Hepatocyte (in vitro differentiated cells): ENCODE results near the gene ATG101. TPM values are rescaled to one million over a fixed set of nuclear protein-coding genes. Genes with fewer than 3 reads are reported as not detected.

Experiments used
- DNase-seq: peaks from one replicate; pipeline ENCODE4 v3.0.0-alpha.2; 2016; ENCODE audit warnings: low spot score
- H2AFZ ChIP-seq: fragments of 200-600 bp; sonication (generic); 2 replicates; pipeline ENCODE4 v1.6.0; 2016; ENCODE audit warnings: antibody characterized with exemption, mild to moderate bottlenecking
- H3K27ac ChIP-seq: fragments of 200-600 bp; sonication (generic); 2 replicates; pipeline ENCODE4 v1.5.1; 2016; ENCODE audit warnings: mild to moderate bottlenecking
- H3K27me3 ChIP-seq: fragments of 200-600 bp; sonication (generic); 2 replicates; pipeline ENCODE4 v1.6.1; 2016
- H3K36me3 ChIP-seq: fragments of 200-600 bp; sonication (generic); replicated peaks from 2 replicates; pipeline ENCODE4 v1.5.1; 2016; ENCODE audit warnings: low read depth; ENCODE audit not compliant: insufficient read depth
- H3K4me1 ChIP-seq: fragments of 200-600 bp; sonication (generic); 2 replicates; pipeline ENCODE4 v1.5.1; 2016; ENCODE audit warnings: mild to moderate bottlenecking, moderate library complexity; ENCODE audit not compliant: insufficient read depth
- H3K4me2 ChIP-seq: fragments of 200-600 bp; sonication (generic); 2 replicates; pipeline ENCODE4 v1.6.0; 2016
- H3K4me3 ChIP-seq: fragments of 200-600 bp; sonication (generic); 2 replicates; pipeline ENCODE4 v1.5.1; 2016; ENCODE audit warnings: mild to moderate bottlenecking
- H3K79me2 ChIP-seq: fragments of 200-600 bp; sonication (generic); 2 replicates; pipeline ENCODE4 v1.6.0; 2017; ENCODE audit warnings: mild to moderate bottlenecking
- H3K9me2 ChIP-seq: fragments of 200-600 bp; sonication (generic); replicated peaks from 2 replicates; pipeline ENCODE4 v1.6.0; 2017; ENCODE audit warnings: mild to moderate bottlenecking; ENCODE audit not compliant: insufficient read depth
- H3K9me3 ChIP-seq: fragments of 200-600 bp; sonication (generic); 2 replicates; pipeline ENCODE4 v1.5.1; 2016; ENCODE audit warnings: low read depth, mild to moderate bottlenecking
- H4K20me1 ChIP-seq: fragments of 200-600 bp; sonication (generic); 2 replicates; pipeline ENCODE4 v1.6.0; 2016; ENCODE audit warnings: mild to moderate bottlenecking; ENCODE audit not compliant: insufficient read depth, poor library complexity, severe bottlenecking
- EZH2 ChIP-seq: fragments of 200-600 bp; sonication (generic); IDR thresholded peaks from 2 replicates; pipeline ENCODE4 v1.6.1; 2016; ENCODE audit warnings: antibody characterized with exemption, mild to moderate bottlenecking, borderline replicate concordance
- EZH2phosphoT487 ChIP-seq: fragments of 200-600 bp; sonication (generic); IDR thresholded peaks from one replicate; pipeline ENCODE4 v1.6.1; 2018; ENCODE audit warnings: antibody characterized with exemption, mild to moderate bottlenecking, low read depth, moderate library complexity; ENCODE audit not compliant: unreplicated experiment, severe bottlenecking
- WGBS: methylation state at CpG from one replicate; pipeline ENCODE4 v1.1.6; 2016; ENCODE audit warnings: low lambda C conversion rate; ENCODE audit errors: missing lambda C conversion rate; 5-methylcytosine and 5-hydroxymethylcytosine counted together
- polyA plus RNA-seq: library from polyadenylated mRNA; unstranded; fragments of >200 nt; fragmentation: Nextera tagmentation; extraction: Ambion mirVana; gene quantifications from 2 replicates; pipeline ENCODE4 v1.2.1, GENCODE V29; 2016
- total RNA-seq: library from RNA; depleted of rRNA; stranded (reverse); fragments of >200 nt; gene quantifications from 2 replicates; pipeline ENCODE4 v1.2.3, GENCODE V29; 2014
- TF ChIP-seq, protein P1 (sequence below): fragments of 200-600 bp; sonication (generic); IDR thresholded peaks from 2 replicates; pipeline ENCODE4 v1.5.1; 2016; ENCODE audit warnings: antibody characterized with exemption, mild to moderate bottlenecking; ENCODE audit not compliant: poor library complexity

Gene ATG101
- total and polyA plus RNA-seq, 2 experiments from 2014 or later = 57.7 to 61.6 TPM

DNA sequence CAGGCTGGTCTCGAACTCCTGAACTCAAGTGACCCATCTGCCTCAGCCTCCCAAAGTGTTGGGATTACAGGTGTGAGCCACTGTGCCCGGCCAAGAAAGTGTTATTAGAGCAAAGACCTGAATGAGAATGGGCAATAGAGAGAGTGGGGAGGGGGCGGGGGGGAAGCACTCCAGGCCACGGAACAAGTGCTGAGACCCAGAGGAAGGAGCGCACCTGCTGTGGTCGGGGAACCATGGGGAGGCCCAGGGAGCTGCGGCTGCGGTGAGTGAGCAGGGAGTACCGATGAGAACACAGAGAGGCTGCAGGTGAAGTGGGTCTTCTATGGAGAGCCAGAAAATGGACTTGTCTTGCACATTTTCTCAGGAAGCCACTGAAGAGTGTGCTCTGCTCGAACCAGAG lies 20.5 kb downstream of the ATG101 start:
- Histone ChIP-seq H3K79me2 (no peaks in the 10 kb centered on the region), H3K27ac (no peak overlapping the region), H3K4me2 (no peak overlapping the region), H3K27me3 (peaks cover 18% of the 10 kb centered on the region), H4K20me1 (no peaks in the 10 kb centered on the region), H2AFZ (no peak overlapping the region), H3K36me3 (no peaks in the 10 kb centered on the region), H3K4me3 (no peak overlapping the region), H3K9me3 (no peaks in the 10 kb centered on the region), H3K9me2 (no peaks in the 10 kb centered on the region), H3K4me1 (no peaks in the 10 kb centered on the region)
- no peak for DNase-seq
- WGBS = 85% methylated on average over 10 of the region's 10 CpGs
- TF ChIP-seq, protein P1, sequence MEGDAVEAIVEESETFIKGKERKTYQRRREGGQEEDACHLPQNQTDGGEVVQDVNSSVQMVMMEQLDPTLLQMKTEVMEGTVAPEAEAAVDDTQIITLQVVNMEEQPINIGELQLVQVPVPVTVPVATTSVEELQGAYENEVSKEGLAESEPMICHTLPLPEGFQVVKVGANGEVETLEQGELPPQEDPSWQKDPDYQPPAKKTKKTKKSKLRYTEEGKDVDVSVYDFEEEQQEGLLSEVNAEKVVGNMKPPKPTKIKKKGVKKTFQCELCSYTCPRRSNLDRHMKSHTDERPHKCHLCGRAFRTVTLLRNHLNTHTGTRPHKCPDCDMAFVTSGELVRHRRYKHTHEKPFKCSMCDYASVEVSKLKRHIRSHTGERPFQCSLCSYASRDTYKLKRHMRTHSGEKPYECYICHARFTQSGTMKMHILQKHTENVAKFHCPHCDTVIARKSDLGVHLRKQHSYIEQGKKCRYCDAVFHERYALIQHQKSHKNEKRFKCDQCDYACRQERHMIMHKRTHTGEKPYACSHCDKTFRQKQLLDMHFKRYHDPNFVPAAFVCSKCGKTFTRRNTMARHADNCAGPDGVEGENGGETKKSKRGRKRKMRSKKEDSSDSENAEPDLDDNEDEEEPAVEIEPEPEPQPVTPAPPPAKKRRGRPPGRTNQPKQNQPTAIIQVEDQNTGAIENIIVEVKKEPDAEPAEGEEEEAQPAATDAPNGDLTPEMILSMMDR = no peak
- TF ChIP-seq EZH2phosphoT487 = no peak
- TF ChIP-seq EZH2 = no peak

DNA sequence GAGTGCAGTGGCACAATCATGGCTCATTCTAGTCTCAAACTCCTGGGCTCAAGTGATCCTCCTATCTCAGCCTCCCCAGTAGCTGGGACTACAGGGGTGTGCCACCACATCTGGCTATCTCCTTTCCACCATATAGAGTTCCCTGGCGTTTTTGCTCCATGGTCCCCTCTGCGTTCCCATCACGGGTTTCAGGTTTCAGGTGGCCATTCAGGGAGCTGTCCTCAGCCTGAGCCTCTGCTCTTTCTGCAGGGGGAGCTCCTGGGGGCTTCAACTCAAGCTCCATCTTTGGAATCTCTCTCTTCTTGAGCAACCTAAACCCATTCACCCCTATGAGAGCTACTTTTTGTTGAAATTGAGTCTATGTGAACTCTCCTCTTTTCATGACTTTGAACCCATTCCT lies 21.3 kb downstream of the ATG101 start:
- Histone ChIP-seq H3K4me2 (no peak overlapping the region), H3K27ac (no peak overlapping the region), H2AFZ (no peak overlapping the region), H3K36me3 (no peaks in the 10 kb centered on the region), H3K9me2 (no peaks in the 10 kb centered on the region), H3K79me2 (no peaks in the 10 kb centered on the region), H3K4me3 (no peak overlapping the region), H3K4me1 (no peaks in the 10 kb centered on the region), H3K9me3 (no peaks in the 10 kb centered on the region), H4K20me1 (no peaks in the 10 kb centered on the region), H3K27me3 (peaks cover 18% of the 10 kb centered on the region)
- no peak for DNase-seq
- WGBS = 41% methylated on average over 3 of the region's 3 CpGs
- TF ChIP-seq EZH2 (no peak), EZH2phosphoT487 (no peak)
- TF ChIP-seq, protein P1 = no peak

DNA sequence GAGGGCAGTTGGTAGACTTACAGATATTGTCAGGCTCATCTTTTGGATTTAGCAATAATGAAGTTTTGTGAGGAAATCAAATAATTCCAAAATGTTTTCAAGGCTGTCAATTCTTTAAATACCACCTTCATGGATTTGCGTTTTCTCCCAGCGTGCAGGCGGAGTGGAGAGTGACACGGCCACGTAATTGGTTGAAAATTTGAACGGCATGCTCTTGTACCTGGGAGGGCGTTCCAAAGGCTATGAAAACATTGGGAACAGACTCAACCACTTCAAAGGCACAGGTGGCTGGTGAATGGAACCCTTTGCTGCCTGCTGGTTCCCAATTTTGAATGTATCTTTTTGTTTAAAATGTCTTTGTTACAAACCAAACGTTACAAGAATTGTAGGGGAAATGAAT lies 22.1 kb downstream of the ATG101 start:
- no peak for DNase-seq
- 78% methylated on average over 8 of the region's 8 CpGs for WGBS

More for the DNA sequence above, 22.1 kb downstream of the ATG101 start:
- Histone ChIP-seq H3K4me3 (no peak overlapping the region), H3K4me1 (no peaks in the 10 kb centered on the region), H3K27ac (no peak overlapping the region), H3K36me3 (no peaks in the 10 kb centered on the region), H3K4me2 (no peak overlapping the region), H3K9me2 (no peaks in the 10 kb centered on the region), H3K9me3 (no peaks in the 10 kb centered on the region), H3K79me2 (no peaks in the 10 kb centered on the region), H2AFZ (no peak overlapping the region), H4K20me1 (no peaks in the 10 kb centered on the region), H3K27me3 (peaks cover 18% of the 10 kb centered on the region)
- TF ChIP-seq EZH2 = no peak
- no peak for TF ChIP-seq EZH2phosphoT487
- TF ChIP-seq, protein P1 = no peak
